ENCODE results near the gene SOX6. TPM values are rescaled to one million over a fixed set of nuclear protein-coding genes. Genes with fewer than 3 reads are reported as not detected.

Gene SOX6
- total and polyA plus RNA-seq, 2 of the 13 experiments (the other 11 are each of a cell fraction or from before 2014, with no cell fraction given) = 2.6 to 11.2 TPM

- TF ChIP-seq, protein P1, sequence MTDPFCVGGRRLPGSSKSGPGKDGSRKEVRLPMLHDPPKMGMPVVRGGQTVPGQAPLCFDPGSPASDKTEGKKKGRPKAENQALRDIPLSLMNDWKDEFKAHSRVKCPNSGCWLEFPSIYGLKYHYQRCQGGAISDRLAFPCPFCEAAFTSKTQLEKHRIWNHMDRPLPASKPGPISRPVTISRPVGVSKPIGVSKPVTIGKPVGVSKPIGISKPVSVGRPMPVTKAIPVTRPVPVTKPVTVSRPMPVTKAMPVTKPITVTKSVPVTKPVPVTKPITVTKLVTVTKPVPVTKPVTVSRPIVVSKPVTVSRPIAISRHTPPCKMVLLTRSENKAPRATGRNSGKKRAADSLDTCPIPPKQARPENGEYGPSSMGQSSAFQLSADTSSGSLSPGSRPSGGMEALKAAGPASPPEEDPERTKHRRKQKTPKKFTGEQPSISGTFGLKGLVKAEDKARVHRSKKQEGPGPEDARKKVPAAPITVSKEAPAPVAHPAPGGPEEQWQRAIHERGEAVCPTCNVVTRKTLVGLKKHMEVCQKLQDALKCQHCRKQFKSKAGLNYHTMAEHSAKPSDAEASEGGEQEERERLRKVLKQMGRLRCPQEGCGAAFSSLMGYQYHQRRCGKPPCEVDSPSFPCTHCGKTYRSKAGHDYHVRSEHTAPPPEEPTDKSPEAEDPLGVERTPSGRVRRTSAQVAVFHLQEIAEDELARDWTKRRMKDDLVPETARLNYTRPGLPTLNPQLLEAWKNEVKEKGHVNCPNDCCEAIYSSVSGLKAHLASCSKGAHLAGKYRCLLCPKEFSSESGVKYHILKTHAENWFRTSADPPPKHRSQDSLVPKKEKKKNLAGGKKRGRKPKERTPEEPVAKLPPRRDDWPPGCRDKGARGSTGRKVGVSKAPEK (CRISPR knock-in tag; IDR thresholded peaks at IDR 0.05; ENCODE audit: borderline replicate concordance) = no peak
- no peak for TF ChIP-seq MXI1 (IDR thresholded peaks at IDR 0.05; ENCODE audit: borderline replicate concordance, low read depth, low read length)
- TF ChIP-seq NFIB (CRISPR knock-in tag; IDR thresholded peaks at IDR 0.05; ENCODE audit: borderline replicate concordance) = no peak
- TF ChIP-seq MYPOP (CRISPR knock-in tag; IDR thresholded peaks at IDR 0.05) = peak; percentile 45; the same call in 1 of the 2 replicates
- no peak; the same call in 1 of the 2 replicates for TF ChIP-seq NFIC (IDR thresholded peaks at IDR 0.05; ENCODE audit: low read length)
- TF ChIP-seq PRPF4 (IDR thresholded peaks at IDR 0.05; ENCODE audit: low read depth, low read length, poor library complexity, severe bottlenecking) = no peak
- no peak for TF ChIP-seq ZNF562 (CRISPR knock-in tag; IDR thresholded peaks at IDR 0.05; ENCODE audit: borderline replicate concordance)
- TF ChIP-seq, protein P2, sequence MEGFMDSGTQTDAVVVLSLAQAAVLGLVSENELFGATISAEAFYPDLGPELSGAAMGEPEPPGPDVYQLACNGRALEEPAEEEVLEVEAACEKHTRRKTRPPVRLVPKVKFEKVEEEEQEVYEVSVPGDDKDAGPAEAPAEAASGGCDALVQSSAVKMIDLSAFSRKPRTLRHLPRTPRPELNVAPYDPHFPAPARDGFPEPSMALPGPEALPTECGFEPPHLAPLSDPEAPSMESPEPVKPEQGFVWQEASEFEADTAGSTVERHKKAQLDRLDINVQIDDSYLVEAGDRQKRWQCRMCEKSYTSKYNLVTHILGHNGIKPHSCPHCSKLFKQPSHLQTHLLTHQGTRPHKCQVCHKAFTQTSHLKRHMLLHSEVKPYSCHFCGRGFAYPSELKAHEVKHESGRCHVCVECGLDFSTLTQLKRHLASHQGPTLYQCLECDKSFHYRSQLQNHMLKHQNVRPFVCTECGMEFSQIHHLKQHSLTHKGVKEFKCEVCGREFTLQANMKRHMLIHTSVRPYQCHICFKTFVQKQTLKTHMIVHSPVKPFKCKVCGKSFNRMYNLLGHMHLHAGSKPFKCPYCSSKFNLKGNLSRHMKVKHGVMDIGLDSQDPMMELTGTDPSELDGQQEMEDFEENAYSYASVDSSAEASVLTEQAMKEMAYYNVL (CRISPR knock-in tag; IDR thresholded peaks at IDR 0.05; ENCODE audit: borderline replicate concordance) = peak; percentile 74; the same call in 1 of the 2 replicates
- TF ChIP-seq E2F2 (CRISPR knock-in tag; IDR thresholded peaks at IDR 0.05; ENCODE audit: borderline replicate concordance) = no peak
- TF ChIP-seq ZNF224 (CRISPR knock-in tag; IDR thresholded peaks at IDR 0.05) = no peak
- TF ChIP-seq, protein P3, sequence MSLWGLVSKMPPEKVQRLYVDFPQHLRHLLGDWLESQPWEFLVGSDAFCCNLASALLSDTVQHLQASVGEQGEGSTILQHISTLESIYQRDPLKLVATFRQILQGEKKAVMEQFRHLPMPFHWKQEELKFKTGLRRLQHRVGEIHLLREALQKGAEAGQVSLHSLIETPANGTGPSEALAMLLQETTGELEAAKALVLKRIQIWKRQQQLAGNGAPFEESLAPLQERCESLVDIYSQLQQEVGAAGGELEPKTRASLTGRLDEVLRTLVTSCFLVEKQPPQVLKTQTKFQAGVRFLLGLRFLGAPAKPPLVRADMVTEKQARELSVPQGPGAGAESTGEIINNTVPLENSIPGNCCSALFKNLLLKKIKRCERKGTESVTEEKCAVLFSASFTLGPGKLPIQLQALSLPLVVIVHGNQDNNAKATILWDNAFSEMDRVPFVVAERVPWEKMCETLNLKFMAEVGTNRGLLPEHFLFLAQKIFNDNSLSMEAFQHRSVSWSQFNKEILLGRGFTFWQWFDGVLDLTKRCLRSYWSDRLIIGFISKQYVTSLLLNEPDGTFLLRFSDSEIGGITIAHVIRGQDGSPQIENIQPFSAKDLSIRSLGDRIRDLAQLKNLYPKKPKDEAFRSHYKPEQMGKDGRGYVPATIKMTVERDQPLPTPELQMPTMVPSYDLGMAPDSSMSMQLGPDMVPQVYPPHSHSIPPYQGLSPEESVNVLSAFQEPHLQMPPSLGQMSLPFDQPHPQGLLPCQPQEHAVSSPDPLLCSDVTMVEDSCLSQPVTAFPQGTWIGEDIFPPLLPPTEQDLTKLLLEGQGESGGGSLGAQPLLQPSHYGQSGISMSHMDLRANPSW (CRISPR knock-in tag; IDR thresholded peaks at IDR 0.05; ENCODE audit: borderline replicate concordance) = 0 out of 2 replicates have a peak, but pooled peaks have one; percentile 40
- TF ChIP-seq HDAC1 (CRISPR knock-in tag; IDR thresholded peaks at IDR 0.05) = peak; percentile 43; the same call in 1 of the 2 replicates
- TF ChIP-seq THAP11 (CRISPR knock-in tag; IDR thresholded peaks at IDR 0.05) = no peak
- no peak for TF ChIP-seq ZNF34 (CRISPR knock-in tag; IDR thresholded peaks at IDR 0.05; ENCODE audit: borderline replicate concordance)
- TF ChIP-seq ZNF598 (CRISPR knock-in tag; IDR thresholded peaks at IDR 0.05; ENCODE audit: borderline replicate concordance) = no peak
- no peak for TF ChIP-seq ZNF670 (CRISPR knock-in tag; IDR thresholded peaks at IDR 0.05; ENCODE audit: borderline replicate concordance)
These were observed 354.4 kb downstream of the SOX6 start (continued) for GRCh38 chr11:16001899-16002426.
